HG02870 (cell line): Measurements from ENCODE around the gene RAB32.

Experiments used
- ATAC-seq: cut with Tn5 transposase; IDR thresholded peaks from one replicate; pipeline ENCODE4 v1.9.1; 2021; ENCODE audit warnings: mild to moderate bottlenecking, moderate library complexity; ENCODE audit not compliant: unreplicated experiment

Gene RAB32

GRCh38 chr6:146581968-146582367 lies 38.3 kb downstream of the RAB32 start:
- no peak for ATAC-seq

GRCh38 chr6:146582857-146583256 lies 39.2 kb downstream of the RAB32 start:
- no peak for ATAC-seq

GRCh38 chr6:146583966-146584365 lies 40.3 kb downstream of the RAB32 start:
- no peak for ATAC-seq

GRCh38 chr6:146587459-146587858 lies 43.8 kb downstream of the RAB32 start:
- no peak for ATAC-seq

- ATAC-seq = no peak
These were observed 46.9 kb downstream of the RAB32 start for GRCh38 chr6:146590492-146590891.

GRCh38 chr6:146592451-146592850 lies 48.8 kb downstream of the RAB32 start:
- no peak for ATAC-seq

- ATAC-seq = no peak
These were observed 50.4 kb downstream of the RAB32 start for GRCh38 chr6:146593986-146594385.

GRCh38 chr6:146594495-146594894 lies 50.9 kb downstream of the RAB32 start:
- ATAC-seq = no peak

GRCh38 chr6:146595972-146596731 lies 52.5 kb downstream of the RAB32 start:
- ATAC-seq = no peak

- ATAC-seq = peak; percentile 40
These were observed 55.3 kb downstream of the RAB32 start, which contains the start of gene ADGB for GRCh38 chr6:146598772-146599405. ADGB (plus strand) TSS chr6:146598972; CDS start chr6:146599041, 69 bp downstream.

GRCh38 chr6:146601352-146601751 lies 57.7 kb downstream of the RAB32 start:
- ATAC-seq = no peak

- no peak for ATAC-seq
These were observed 58.9 kb downstream of the RAB32 start for GRCh38 chr6:146602526-146602925.
